Non-pigmented ciliary epithelial cell (primary cell): ENCODE measurements around the gene PWWP2B.

ENCODE experiments used
- DNase-seq: peaks from one replicate; pipeline ENCODE4 v3.0.0-alpha.2; 2010; ENCODE audit warnings: low read depth

The PWWP2B gene

DNA sequence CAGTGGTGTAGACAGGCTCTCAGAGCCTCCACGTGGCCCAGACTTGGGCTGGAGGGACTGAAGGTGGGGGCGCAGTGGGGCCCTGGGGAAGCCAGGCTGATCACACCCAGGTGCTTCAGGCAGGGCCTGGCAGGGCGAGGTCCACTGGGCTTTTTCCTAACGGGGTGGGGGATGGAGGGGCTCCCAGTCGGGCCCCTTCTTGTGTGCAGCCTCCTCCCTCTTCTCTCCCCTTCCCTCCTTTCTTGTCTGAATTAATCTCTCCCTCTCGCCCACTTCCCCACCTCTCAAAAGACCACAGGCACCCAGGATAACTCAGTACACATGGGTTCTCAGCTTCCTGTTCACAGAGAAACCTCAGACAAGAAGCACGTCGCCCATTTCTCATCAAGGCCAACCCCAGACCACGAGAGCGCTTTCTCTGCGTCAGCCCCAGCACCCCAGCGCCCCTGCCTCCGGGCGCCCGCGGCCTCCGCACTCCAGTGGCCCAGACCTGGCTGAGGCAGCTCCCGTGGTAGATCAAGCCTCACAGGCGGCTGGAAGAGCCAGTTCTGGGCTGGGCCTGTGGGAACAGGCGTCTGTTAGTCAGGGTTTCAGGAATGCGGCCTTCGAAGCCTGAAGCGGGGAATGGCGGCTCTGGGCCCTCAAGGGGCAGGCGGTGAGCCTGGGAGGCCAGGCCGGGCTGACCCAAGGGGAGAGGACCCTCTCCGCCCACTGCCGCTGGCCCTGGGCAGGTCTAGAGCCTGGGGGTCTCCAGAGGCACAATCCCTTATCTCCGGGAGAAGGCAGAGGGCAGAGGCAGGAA lies 50.6 kb downstream of the PWWP2B start:
- peak; percentile 57 for DNase-seq

- no peak for DNase-seq
Observed at GRCh38 chr10:132448248-132448731, 51.3 kb downstream of the PWWP2B start.

- DNase-seq, result no peak
Observed at GRCh38 chr10:132449051-132449810, 52.2 kb downstream of the PWWP2B start.

DNA sequence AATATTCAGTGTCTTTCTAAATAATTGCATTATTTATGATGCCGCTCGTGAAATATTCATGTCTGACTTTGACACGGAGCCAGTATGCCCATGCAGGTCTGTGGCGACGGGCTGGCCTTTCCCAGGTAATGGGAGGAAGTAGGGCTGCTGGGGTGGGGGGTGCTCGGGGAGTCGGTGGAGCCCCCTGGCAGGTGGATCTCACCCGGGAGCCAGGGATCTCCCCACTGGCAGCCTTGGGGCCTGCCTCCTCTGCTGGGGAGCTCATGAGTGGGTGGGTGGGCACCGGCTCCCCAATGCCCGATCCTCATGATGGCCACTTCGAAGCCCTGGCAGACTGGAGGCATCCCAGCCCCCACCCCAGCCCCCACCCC lies 52.8 kb downstream of the PWWP2B start:
- DNase-seq, result no peak

GRCh38 chr10:132450466-132450824 lies 53.4 kb downstream of the PWWP2B start:
- no peak for DNase-seq

- DNase-seq, result no peak
Observed at GRCh38 chr10:132450825-132451505, 54.0 kb downstream of the PWWP2B start.

- DNase-seq, result no peak
Observed at GRCh38 chr10:132451506-132452215, 54.7 kb downstream of the PWWP2B start.

- no peak for DNase-seq
Observed at GRCh38 chr10:132452216-132452650, 55.2 kb downstream of the PWWP2B start.

GRCh38 chr10:132452651-132453469 lies 55.9 kb downstream of the PWWP2B start:
- no peak for DNase-seq

GRCh38 chr10:132453470-132453861 lies 56.5 kb downstream of the PWWP2B start:
- no peak for DNase-seq

GRCh38 chr10:132454296-132455198 lies 57.5 kb downstream of the PWWP2B start:
- DNase-seq, result no peak

DNA sequence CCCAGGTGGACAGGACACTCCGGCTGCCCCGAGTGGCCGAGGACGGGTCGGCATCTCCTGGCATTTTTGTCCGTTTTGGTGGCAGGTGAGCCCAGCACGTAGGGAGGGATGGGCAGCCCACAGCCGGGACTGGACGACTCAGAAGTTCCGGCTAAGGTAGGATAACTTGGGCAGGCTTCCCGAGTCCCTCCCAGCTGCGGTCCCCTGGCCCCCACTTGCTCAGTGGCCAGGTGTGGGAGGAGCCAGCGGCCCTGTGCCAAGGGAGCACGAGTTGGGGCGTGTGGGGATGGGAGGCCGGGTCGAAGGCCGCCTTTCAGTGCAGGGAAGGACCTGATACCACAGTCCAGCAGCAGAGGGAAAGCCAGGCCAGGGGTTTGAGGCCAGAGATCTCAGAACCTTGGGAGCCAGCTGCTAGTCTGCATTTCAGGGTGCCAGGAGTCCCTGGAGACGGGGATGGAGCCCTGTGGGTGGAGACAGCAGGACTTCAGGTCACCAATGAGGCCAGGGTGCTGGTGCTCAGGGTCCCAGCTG lies 58.5 kb downstream of the PWWP2B start:
- no peak for DNase-seq

DNA sequence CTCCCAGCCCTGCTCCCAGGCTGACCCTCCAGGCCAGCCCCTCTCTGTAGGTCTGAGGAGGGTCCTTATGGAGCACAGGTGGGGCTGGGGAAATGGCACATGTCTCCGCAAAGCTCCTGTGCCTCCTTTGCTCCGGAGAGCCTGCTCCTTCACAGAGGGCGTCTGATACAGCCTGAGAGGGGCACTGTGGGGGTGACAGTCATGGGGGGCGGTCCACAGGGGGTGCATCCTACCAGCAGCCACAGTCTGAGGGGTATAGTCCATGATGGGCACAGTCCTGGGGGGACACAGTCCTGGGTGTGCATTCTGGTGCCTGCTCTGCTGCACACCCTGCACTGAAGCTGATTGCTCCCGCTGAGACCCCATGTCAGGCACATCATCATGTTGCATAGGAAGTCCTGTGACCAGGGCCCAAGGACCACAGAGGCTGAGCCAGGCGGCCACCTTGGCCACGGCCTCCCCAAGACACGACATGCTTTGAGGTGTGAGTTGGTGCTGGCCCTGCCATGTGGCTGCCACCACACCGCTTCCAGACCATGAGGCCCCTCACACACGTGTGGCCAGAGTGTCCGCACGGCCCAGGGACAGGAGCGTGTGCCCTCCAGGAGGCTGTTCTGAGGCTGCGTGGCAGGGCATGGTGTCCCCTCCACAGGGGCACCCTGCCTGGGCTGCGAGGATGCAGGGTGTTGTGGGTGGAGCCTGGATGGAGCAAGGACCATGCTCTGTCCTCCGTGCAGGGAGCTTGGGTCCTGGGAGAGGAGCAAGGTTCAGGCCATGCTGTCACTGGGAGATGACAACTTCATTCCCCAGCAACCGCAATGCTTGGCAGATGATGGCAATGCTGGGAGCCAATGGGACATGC lies 59.2 kb downstream of the PWWP2B start:
- DNase-seq, result no peak

GRCh38 chr10:132456881-132457280 lies 59.9 kb downstream of the PWWP2B start:
- DNase-seq, result no peak

DNA sequence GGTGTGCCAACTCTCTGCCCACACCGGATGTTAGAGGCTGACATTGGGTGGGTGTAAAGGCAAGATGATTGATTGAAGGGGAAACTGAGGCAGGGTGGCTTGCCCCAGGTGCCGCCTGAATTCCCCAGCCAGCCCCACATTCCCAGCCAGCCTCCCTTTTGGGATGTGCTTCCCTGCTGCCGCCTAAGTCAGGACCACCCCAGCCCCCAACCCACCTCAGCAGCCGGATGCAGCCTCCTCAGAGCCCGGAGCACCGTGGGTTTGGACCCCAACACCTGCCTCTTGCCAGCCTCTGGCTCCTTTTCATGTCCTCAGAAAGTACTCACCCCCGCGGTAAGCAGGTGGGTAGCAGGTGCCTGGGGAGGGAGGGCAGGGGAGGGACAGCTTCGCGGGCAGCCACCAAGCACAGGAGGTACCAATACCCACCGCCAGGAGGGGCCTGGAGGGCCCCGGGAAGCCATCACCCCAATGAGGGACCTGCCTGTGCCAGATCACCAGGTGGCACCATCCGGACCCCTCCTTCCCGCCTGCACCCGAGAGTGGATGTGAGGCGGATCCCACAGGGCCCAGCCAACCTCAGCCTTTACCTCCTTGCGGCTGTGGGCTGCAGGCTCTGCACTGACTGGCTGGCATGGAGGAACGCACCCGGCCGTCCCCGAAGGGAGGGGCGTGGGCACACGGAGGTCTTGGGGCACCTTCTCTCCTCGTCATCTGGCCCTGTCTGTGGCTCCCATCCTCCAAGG lies 60.5 kb downstream of the PWWP2B start:
- no peak for DNase-seq

- DNase-seq, result no peak
Observed at GRCh38 chr10:132458071-132458585, 61.1 kb downstream of the PWWP2B start.

DNA sequence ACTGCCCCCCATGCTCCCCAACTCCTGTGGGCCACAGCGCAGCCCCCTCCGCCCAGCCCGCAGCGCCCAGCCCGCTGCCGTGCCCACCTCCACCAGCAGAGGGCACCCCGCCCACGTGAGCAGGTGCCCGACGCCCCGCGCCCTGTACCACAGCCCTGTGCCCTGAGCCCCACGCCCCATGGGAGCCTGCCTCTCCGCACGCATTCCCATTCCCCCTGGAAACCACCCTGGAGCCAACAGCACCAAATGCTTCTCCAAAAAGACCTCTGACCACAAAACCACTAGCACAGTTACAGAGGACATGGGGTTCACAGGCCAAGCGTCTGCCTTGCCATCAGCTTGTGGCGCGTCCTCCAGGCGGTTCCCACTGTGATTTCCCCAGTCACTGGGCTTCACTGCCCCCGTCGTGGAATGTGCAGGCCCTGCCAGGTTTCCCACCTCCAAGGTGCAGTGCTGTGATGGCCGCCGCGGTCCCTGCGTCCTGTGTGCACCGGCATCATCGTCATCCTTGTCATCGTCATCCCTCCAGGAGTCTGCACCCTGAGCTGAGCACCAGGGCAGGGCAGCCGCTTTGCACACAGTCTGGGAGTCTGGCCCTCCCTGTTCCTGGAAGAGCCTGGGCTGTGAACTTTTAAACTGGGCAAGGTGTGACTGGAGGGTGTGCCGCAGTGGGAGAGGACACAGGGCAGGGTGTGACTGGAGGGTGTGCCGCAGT lies 61.7 kb downstream of the PWWP2B start:
- no peak for DNase-seq
